Astrocyte of the spinal cord (primary cell): ENCODE data around the gene DBF4B.

Source experiments
- DNase-seq: peaks from one replicate; pipeline ENCODE4 v3.0.0; 2011; ENCODE audit warnings: low read depth, low spot score
- H3K4me3 ChIP-seq: 2 replicates; pipeline ENCODE4 v1.5.1; 2011; ENCODE audit warnings: low read depth, mild to moderate bottlenecking, low read length, moderate library complexity
- in situ Hi-C: cut with HindIII; loops from 2 replicates; pipeline ENCODE4 v1.10.0; 2017; ENCODE audit warnings: low sequenced_read_pairs
- TF ChIP-seq, protein P1 (sequence below): IDR thresholded peaks from 2 replicates; pipeline ENCODE4 v1.5.1; 2012; ENCODE audit warnings: low read depth, mild to moderate bottlenecking, low read length, inconsistent platforms

Gene DBF4B

DNA sequence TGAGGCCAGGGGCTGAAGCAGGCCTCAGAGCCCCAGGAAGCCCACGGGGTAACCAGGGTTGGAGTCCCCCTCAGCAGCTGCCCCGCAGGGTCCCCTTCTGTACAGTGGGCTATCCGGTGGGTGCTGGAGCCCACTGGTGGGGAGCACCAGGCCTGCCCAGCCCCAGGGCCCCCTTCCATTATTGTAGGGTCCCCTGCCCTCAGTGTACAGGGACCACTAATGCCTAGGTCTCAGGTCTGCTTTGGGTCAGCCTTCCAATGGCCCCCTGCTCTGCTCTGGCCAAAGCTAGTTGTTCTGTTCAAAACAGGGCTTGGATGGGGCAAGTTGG is 51.4 kb downstream of the DBF4B start:
- in situ Hi-C loops = no loop called here
- H3K4me3 ChIP-seq = no peak overlapping the region

GRCh38 chr17:44760474-44761308 is 52.2 kb downstream of the DBF4B start:
- DNase-seq = no peak
- in situ Hi-C loops = no loop called here
- no peak overlapping the region for H3K4me3 ChIP-seq
- TF ChIP-seq, protein P1, sequence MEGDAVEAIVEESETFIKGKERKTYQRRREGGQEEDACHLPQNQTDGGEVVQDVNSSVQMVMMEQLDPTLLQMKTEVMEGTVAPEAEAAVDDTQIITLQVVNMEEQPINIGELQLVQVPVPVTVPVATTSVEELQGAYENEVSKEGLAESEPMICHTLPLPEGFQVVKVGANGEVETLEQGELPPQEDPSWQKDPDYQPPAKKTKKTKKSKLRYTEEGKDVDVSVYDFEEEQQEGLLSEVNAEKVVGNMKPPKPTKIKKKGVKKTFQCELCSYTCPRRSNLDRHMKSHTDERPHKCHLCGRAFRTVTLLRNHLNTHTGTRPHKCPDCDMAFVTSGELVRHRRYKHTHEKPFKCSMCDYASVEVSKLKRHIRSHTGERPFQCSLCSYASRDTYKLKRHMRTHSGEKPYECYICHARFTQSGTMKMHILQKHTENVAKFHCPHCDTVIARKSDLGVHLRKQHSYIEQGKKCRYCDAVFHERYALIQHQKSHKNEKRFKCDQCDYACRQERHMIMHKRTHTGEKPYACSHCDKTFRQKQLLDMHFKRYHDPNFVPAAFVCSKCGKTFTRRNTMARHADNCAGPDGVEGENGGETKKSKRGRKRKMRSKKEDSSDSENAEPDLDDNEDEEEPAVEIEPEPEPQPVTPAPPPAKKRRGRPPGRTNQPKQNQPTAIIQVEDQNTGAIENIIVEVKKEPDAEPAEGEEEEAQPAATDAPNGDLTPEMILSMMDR = no peak

More for the DNA sequence above, 51.4 kb downstream of the DBF4B start:
- TF ChIP-seq, protein P1 = no peak
- no peak for DNase-seq

GRCh38 chr17:44761932-44762810 is 53.7 kb downstream of the DBF4B start:
- TF ChIP-seq, protein P1 = no peak
- in situ Hi-C loops = no loop called here
- H3K4me3 ChIP-seq = no peak overlapping the region
- DNase-seq = no peak

DNA sequence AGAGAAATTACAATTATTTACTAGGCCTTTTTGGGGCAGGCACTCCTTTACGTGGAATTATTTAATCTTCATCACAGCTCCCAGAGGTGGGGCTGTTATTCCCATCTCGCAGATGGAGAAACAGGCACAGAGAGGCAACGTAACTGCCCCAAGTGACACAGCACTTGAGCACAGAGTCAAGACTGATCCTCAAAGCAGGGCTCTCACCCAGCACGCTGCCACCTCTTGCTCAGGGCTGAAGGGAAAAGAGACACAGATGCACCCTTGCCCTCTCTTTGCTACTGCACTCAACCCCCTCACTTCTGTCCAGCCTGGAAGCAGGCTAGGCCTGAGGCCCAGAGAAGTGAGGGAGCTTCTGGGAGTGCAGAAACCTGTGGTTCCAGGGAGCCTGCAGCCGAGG is 54.7 kb downstream of the DBF4B start:
- TF ChIP-seq, protein P1 = no peak
- H3K4me3 ChIP-seq = no peak overlapping the region
- DNase-seq = no peak
- in situ Hi-C loops = no loop called here

DNA sequence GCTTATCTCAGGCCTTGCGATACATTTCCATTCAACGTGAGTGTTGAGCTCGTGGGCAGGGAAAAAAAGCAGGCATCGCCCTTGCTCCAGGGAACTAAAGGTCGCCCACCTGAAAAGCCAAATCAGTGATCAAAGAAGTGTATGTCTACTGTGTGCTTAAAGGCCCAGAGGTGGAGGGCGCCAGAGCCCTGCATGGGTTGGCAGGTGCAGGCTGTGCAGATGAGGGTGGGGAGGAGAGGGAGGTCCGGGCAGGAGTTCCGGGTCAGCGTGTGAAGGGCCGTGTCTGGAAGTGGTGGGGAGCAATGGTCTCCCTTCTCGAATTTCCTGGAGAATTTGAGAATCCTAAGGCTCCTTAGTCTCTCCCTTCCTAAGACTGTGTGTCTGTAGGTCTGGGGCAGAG is 57.5 kb downstream of the DBF4B start:
- no peak overlapping the region for H3K4me3 ChIP-seq
- TF ChIP-seq, protein P1 = no peak
- DNase-seq = no peak
- in situ Hi-C loops = no loop called here

DNA sequence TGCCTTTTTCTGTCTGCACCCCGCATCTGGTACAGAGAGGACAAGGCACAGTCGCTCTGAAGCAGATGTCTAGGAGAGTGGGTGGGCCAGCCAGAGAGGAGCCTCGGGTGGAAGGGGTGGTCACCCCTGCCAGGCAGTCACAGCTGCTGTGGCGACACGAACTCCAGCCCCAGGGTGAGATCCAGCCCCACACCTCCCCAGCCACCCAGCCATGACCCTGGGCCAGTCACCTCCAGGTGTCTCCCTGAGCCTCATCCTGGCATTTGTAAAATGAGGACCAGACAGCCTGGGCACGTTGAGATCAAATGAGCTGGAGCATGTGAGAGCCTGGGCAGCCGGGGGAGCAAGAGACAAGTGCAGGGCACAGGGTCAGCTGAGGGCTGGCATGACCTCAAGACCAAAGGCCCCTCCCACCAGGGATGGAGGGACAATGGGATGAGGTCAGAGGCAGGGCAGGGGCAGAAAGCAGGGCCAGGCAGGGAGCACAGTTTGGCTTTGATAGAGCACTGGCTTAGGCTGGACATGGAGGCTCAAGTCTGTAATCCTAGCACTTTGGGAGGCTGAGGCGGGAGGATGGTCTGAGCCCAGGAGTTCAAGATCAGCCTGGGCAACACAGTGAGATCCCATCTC is 58.1 kb downstream of the DBF4B start:
- no peak overlapping the region for H3K4me3 ChIP-seq
- in situ Hi-C loops = no loop called here
- DNase-seq = no peak
- TF ChIP-seq, protein P1 = no peak
